CD4-positive, alpha-beta T cell treated with Interleukin-21 for 1 hour (primary cell): ENCODE data around the gene IFT43.

Experiments
- DNase-seq: peaks from one replicate; pipeline ENCODE4 v3.0.0-alpha.2; 2020

IFT43 gene

GRCh38 chr14:76115010-76115422 is 129.5 kb downstream of the IFT43 start:
- DNase-seq, result no peak

DNA sequence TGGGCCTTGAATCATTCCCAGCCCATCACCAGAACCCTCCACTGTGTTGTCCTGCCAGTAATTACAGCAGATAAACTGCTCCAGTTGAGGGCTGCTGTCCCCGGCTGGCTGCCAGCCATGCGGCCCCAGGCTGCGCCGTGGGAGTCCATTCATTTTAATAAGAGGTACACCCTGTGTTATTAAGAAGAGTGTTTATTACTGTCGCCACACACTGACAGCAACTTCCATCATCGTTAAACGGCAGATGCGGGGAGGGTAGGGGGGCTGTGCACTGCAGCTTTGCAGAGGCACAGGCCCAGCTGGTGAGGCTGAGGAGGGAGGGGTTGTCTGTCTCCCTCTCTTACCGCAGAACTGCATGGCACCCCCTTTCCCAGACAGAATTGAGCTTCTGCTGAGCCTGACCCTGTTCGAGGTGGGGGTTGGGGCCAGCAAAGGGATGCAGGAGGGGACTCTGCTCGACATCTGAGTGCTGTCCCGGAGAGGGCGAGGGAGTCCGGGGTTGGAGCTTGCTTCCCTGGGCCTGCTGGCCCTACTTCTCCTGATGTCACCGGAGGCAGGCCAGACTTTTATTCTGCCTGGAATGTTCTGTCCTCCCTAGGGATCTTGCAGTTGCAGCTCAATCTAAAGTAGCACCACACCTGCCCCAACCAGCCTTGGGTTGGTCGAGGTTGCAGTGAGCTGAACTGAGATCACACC is 132.4 kb downstream of the IFT43 start:
- no peak for DNase-seq

- no peak for DNase-seq
Measured at GRCh38 chr14:76118594-76118993, 133.0 kb downstream of the IFT43 start.

GRCh38 chr14:76121089-76121748 is 135.7 kb downstream of the IFT43 start:
- no peak for DNase-seq

DNA sequence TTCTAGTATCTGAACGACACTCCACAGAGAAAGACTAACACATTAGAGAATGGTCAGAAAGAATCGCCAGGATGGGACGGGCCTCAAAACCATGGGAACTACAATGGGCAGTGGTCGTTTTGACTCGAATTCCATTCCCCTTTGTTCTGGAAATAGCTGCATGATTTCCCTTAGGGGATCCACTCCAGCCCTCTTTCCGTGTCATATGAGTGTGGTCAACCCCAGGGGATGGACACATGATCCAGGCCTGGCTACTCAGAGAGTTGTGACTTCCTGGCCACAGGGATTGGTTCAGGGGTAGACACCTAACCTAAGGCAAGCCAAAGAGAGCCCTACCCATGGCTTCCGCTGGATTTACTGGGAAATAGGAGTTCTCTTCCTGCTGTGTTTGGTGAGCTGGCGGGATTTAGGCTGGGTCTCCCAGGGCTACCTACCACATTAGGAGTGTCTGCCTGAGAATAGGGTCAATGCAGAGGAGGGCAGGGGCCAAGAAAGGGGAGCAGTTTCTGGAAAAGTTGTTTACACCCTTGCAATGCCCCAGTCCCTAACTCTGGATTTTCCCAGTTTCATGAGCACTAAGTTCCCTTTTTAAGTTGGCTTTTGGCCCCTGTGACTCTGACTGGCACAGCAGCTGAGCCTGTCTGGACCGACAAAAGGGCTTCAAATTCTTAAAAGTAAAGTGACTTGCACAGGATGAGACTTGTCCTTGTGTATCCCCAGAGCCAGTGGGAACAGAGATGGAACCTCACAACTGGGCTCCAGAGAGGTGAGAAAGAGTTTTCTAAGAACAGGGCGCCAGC is 138.1 kb downstream of the IFT43 start:
- DNase-seq, result no peak

- no peak for DNase-seq
Measured at GRCh38 chr14:76125511-76125910, 139.9 kb downstream of the IFT43 start.

GRCh38 chr14:76126076-76126475 is 140.5 kb downstream of the IFT43 start:
- DNase-seq, result no peak

DNA sequence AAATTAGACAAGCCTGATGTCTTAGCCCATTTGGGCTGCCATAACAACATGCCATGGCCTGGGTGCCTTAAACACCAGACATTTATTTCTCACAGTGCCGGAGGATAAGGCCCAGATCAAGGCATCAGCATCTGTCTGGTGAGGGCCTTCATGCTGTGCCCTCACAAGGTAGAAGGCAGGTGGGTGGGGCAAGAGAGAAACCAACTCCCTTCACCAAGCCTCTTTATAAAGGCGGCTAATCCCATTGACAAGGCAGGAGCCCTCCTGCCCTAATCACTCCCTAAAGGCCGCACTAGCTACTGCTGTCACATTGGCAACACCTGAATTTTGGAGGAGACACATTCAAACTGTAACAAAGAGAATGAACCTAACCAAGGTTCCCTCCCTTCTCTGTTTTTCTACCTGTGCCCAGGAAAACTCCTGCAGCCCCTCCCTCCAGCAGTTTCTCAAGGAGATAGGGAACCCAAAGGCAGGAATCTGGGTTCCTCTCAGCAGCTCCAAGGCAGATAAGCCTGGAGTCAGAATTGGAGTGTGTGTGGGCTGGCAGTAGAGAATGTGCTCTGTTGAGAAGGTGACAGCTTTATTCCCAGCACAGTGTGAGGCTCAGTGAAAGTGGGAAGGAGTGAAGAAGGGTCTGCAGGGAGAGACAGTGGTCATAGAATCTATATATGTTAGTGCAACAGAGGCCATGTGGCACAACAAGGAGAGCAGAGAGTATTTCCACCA is 144.5 kb downstream of the IFT43 start:
- no peak for DNase-seq

DNA sequence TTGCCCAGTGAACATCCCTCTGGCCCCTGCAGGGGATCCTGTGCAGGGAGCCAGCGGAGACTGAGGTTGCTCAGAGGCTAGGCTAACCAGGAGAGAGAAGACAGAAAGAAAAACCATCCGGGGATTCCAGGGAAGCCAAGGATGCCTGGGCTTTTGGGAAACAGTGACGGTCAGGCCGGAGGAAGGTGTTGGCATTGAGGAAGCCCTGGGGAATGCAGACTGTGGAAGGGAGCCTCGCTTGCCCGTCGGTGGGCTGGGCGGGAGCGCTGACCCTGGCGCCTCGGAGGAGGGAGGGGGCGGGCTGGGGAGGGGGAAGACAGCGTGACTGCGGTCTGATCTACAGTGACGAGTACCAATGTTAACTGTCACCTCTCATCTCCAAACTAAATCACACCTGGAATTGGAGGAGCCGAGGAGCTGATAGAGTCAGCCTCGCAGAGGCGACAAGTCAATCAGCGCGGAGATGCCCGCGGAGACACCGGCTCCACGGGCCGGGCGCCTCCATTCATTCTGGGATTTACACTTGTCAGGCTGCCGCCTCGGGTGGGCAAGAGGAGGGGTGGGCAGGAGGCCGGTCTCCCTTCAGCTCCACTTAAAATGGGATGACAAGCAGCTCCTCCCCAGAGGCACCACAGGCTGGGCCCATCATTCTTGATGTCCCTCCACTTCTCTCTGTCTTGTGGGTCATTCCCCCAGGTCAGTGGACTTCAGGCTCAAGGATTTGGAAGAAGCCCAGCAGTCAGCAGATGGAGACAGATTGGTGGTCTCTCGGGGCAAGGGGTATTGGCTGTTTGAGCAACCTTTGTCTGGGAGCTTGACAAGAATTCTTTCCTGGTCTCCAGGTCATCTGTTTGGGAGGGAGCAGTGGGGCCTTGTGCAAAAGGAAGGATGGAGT is 145.8 kb downstream of the IFT43 start:
- DNase-seq, result no peak

DNA sequence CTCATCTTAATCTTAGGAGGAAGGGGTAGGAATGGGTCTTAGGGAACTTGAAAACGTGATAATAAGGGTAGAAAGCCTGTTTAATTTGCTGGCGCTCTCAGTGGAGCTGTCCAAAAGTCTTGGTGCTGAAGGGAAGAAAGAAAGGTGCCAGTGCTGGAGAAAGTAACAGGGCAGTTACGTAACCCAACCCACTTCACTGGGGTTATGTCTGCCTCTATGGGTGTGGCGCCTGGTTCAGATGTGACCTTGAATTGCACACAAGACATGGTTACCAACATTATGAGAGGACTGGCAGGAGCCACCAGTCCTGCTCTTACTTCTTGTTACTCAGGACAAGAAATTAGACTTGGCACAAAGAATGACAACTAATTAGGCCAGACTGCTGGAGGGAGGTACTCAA is 147.5 kb downstream of the IFT43 start:
- DNase-seq, result no peak
